ENCODE data around the gene WIPF2. TPM values are rescaled to one million over a fixed set of nuclear protein-coding genes. Genes with fewer than 3 reads are reported as not detected.

WIPF2 gene
- total RNA-seq, 1 experiment from 2014 or later = 6.0 TPM

- no TSS peak for BruUV-seq (replicated peaks)
- ATAC-seq (no peak), DNase-seq (no peak)
- intact Hi-C loops (cut with micrococcal nuclease) = no loop called here
- no peak overlapping the region for H3K4me3 ChIP-seq (ENCODE audit: low read length)
- no peaks in the 10 kb centered on the region for H3K27me3 ChIP-seq (ENCODE audit: low read length)
- ChIA-PET CTCF (no interaction called here), POLR2A (ENCODE audit: unreplicated experiment) (no interaction called here)
- no peaks in the 10 kb centered on the region for H3K36me3 ChIP-seq (ENCODE audit: low read depth, low read length)
- peaks cover 3% of the 10 kb centered on the region for H3K79me2 ChIP-seq (ENCODE audit: low read length)
- no peaks in the 10 kb centered on the region for H4K20me1 ChIP-seq (ENCODE audit: low read length)
- H2AFZ ChIP-seq (ENCODE audit: low read length) = no peak overlapping the region
- H3K9me3 ChIP-seq (ENCODE audit: low read length) = no peaks in the 10 kb centered on the region
- no peak for TF ChIP-seq EZH2 (IDR thresholded peaks at IDR 0.05; ENCODE audit: low read length, unreplicated experiment)
- TF ChIP-seq, protein P1, sequence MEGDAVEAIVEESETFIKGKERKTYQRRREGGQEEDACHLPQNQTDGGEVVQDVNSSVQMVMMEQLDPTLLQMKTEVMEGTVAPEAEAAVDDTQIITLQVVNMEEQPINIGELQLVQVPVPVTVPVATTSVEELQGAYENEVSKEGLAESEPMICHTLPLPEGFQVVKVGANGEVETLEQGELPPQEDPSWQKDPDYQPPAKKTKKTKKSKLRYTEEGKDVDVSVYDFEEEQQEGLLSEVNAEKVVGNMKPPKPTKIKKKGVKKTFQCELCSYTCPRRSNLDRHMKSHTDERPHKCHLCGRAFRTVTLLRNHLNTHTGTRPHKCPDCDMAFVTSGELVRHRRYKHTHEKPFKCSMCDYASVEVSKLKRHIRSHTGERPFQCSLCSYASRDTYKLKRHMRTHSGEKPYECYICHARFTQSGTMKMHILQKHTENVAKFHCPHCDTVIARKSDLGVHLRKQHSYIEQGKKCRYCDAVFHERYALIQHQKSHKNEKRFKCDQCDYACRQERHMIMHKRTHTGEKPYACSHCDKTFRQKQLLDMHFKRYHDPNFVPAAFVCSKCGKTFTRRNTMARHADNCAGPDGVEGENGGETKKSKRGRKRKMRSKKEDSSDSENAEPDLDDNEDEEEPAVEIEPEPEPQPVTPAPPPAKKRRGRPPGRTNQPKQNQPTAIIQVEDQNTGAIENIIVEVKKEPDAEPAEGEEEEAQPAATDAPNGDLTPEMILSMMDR (conservative IDR thresholded peaks at IDR 0.05; ENCODE audit: low read depth, low read length) = no peak
- no peak for TF ChIP-seq EZH2phosphoT487 (IDR thresholded peaks at IDR 0.05; ENCODE audit: borderline replicate concordance, low read length)
- no peaks in the 10 kb centered on the region for H3F3A ChIP-seq (ENCODE audit: low read length, unreplicated experiment)
- H3K9me2 ChIP-seq (replicated peaks; ENCODE audit: low read length) = no peaks in the 10 kb centered on the region
- no peak overlapping the region for H3K9ac ChIP-seq (ENCODE audit: low read length)
- H3K4me2 ChIP-seq (ENCODE audit: low read length) = peak overlapping the region; percentile 46
- peak overlapping the region; percentile 67 for H3K27ac ChIP-seq (ENCODE audit: low read length)
- H3K4me1 ChIP-seq (ENCODE audit: insufficient read depth, low read length) = peaks cover 81% of the 10 kb centered on the region
Observed at GRCh38 chr17:40312893-40313667, 94.0 kb downstream of the WIPF2 start.

DNA sequence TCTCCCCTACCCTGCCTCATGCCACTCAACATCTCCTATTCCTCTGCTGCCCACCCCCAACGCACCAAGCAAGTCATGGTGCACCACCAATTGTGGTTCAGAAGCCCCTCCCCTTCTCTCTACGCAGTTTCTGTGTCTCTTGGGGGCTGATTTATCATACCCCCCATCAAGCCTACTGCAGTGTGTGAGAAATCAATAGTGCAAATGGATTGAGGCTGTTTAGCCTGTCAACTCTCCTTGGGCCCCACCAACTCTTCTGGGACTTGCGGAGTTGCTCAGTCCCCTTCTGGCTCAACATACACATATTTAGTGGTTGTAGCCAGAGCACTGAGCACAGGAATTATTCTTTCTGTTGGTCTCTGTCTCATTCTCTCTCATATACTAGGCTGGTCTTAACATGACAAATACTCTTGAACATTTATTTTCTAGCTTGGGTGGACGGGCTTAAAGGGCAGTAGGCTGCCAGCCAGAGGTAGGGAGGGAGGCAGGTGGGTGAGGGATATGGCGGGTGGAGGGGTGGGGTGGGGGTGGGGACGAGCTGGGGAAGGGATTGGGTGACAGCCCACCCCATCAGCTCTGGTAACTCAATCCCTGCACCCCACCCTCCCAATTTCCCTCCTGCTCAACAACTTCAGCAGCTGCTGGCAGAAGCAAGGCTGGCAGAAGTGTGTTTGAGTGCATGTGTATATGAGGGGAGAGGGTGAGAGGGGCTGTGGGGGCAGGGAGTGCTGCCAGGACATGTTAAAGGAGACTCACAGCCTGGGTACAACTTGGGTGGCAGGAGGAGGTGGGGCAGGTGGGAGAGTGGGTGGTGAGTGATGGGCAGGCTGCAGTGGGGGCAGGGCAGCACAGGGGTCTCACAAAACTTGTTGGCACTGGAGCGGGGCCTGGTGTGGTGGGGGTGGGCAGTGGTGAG, 94.8 kb downstream of the WIPF2 start:
- Histone ChIP-seq H3K9me2 (replicated peaks; ENCODE audit: low read length) (no peaks in the 10 kb centered on the region), H3F3A (ENCODE audit: low read length, unreplicated experiment) (no peaks in the 10 kb centered on the region), H3K36me3 (ENCODE audit: low read depth, low read length) (no peaks in the 10 kb centered on the region), H3K4me3 (ENCODE audit: low read length) (no peak overlapping the region), H2AFZ (ENCODE audit: low read length) (no peak overlapping the region), H3K9ac (ENCODE audit: low read length) (no peak overlapping the region), H4K20me1 (ENCODE audit: low read length) (peaks cover 3% of the 10 kb centered on the region; the same call in 1 of the 2 replicates), H3K4me2 (ENCODE audit: low read length) (peak overlapping the region; percentile 72), H3K4me1 (ENCODE audit: insufficient read depth, low read length) (peaks cover 81% of the 10 kb centered on the region), H3K27me3 (ENCODE audit: low read length) (no peaks in the 10 kb centered on the region), H3K79me2 (ENCODE audit: low read length) (peaks cover 12% of the 10 kb centered on the region), H3K9me3 (ENCODE audit: low read length) (no peaks in the 10 kb centered on the region), H3K27ac (ENCODE audit: low read length) (peak overlapping the region; percentile 68)
- TF ChIP-seq EZH2 (IDR thresholded peaks at IDR 0.05; ENCODE audit: low read length, unreplicated experiment) (no peak), EZH2phosphoT487 (IDR thresholded peaks at IDR 0.05; ENCODE audit: borderline replicate concordance, low read length) (no peak)
- TF ChIP-seq, protein P1 (conservative IDR thresholded peaks at IDR 0.05; ENCODE audit: low read depth, low read length) = no peak
- intact Hi-C loops (cut with micrococcal nuclease) = no loop called here
- POLR2A ChIA-PET (ENCODE audit: unreplicated experiment) = interaction anchor here (0.6 kb wide), 1 partner anchor 48 kb away, joined by 3 read pairs; no protein-coding TSS in a partner anchor
- CTCF ChIA-PET = no interaction called here
- ATAC-seq = peak; percentile 4
- BruUV-seq (replicated peaks) = no TSS peak
- DNase-seq = peak; percentile 53
